Fibroblast of gingiva (primary cell): ENCODE data around the gene ZNF423.
"Not testable (repeated sequence)": the region's sequence is repeated elsewhere in the genome, so short reads cannot be mapped to it uniquely, and the experiment has no call there.

Experiments
- DNase-seq: peaks from one replicate; pipeline ENCODE4 v3.0.0-alpha.2; 2011; ENCODE audit warnings: low read depth

Gene ZNF423

GRCh38 chr16:49855822-49856671 is at the start of gene ZNF423:
TSS of gene ZNF423 (minus strand) at chr16:49856112. CDS start at chr16:49855774, 338 bp downstream.
- no peak for DNase-seq

- no peak for DNase-seq
Measured at GRCh38 chr16:49904348-49905062, 48.6 kb upstream of the ZNF423 start.

DNA sequence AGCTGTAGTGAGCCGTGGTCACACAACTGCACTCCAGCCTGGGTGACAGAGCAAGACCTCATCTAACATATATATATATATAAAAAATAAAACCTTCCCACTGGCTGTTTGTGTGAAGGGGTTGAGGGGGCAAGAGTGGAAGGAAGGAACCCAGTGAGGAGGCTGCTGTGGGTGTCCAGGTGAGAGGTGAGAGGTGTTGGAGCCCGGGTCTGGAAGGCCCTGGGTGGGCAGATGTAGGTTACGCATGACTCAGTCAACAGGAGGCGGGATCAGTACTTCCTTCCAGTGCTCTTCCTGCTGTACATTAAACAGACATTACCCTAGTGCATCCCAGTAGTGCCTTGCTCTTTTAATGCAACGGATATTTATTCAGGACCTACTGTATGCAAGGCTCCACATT is 47.0 kb upstream of the ZNF423 start:
- DNase-seq = no peak

GRCh38 chr16:49901711-49902110 is 45.8 kb upstream of the ZNF423 start:
- no peak for DNase-seq

- no peak for DNase-seq
Measured at GRCh38 chr16:49900875-49901274, 45.0 kb upstream of the ZNF423 start.

GRCh38 chr16:49899991-49900695 is 44.2 kb upstream of the ZNF423 start:
- no peak for DNase-seq

DNA sequence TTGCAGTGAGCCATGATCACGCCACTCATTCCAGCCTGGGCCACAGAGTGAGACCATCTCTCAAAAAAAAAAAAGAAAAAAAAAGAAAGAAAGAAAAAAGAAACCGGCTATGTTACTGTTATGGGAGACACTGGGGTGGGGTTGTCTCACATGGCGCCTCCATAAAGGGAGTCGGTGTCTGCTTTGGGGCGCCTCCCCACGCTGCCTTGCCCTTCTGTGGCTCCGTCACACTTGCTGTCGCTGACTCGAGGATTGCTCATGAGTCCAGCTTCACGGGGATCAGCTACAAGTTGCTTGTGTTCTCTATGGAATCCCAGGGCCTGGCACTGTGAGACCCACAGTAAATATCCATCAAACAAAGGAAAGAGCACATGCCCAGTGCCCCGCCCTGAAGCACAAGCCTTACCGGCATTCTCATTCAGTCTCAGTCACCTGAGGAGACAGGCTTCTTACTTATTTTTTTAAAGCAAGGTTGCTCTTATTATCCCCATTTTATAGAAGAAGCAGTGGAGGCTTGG is 40.6 kb upstream of the ZNF423 start:
- no peak for DNase-seq

DNA sequence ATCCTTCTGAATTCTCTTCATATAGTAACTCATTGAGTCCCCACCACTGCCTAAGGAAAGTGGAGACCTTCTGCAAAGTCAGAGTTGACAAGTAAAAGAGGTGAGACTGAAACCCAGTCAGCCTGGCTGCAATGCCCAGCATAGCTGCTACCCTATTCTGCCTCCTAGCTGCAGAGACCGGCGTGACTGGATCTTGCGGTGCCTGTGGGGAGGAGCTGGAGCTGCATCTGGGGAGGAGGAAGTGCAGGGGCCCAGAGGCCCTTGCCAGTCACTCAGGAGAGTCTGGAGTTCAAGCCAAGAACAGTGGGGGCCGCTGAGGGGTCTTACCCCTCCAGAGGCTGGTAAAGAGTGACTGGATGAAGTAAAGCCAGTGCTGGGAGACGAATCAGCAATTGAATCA is 35.0 kb upstream of the ZNF423 start:
- no peak for DNase-seq

DNA sequence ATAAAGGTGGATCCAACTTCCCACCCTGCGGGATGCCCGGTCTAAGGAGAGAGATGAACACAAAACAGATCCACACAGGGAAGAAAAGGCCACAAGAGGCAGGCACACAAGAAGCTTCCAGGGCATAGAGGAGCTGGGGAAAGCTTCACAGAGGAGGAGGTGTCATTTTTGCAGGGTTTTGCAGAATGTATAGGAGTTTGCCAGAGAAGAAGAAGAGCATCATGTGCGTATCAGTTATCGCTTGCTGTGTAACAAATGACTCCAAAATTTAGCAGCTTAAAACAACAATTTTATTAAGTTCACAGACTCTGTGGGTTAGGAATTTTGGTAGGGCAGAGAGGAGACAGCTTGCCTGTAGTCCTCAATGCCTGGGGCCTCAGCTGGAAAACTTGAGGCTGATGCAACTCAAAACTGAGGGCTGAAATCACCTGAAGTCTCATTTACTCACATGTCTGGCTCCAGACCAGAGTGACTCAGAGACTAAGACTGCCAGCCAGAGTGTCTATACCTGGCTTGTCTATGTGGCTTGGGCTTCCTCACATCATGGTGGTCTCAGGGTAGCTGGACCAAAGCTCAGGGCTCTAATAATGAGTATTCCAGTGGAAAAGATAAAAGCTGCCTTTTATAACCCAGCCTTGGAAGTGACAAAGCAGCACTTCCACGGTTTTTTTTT is 33.9 kb upstream of the ZNF423 start:
- DNase-seq = no peak

DNA sequence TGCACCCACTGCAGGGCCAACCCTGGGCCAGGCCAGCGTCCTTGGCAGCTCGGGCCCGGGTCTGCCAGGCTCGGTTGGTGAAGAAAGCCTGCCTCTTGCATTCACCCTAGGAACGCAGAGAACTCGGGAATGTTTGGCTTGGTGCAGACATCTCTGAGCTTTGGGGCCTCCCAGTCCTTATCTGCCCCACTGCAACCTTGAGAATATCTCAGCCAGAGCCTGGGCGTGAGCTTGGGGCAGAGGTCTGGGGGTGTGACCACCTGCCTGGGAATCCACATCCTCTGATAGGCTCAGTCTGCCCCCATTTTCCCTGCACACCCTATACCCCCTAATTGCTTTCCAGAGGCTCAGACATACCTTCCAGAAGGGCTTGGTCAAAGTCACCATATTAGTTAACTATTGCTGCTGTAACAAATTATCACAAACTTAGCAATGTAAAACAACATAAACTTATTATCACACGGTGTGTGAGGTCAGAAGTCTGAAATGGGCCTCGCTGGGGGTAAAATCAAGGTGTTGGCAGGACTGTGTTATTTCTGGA is 30.7 kb upstream of the ZNF423 start:
- no peak for DNase-seq

GRCh38 chr16:49884033-49885015 is 28.4 kb upstream of the ZNF423 start:
- no peak for DNase-seq

DNA sequence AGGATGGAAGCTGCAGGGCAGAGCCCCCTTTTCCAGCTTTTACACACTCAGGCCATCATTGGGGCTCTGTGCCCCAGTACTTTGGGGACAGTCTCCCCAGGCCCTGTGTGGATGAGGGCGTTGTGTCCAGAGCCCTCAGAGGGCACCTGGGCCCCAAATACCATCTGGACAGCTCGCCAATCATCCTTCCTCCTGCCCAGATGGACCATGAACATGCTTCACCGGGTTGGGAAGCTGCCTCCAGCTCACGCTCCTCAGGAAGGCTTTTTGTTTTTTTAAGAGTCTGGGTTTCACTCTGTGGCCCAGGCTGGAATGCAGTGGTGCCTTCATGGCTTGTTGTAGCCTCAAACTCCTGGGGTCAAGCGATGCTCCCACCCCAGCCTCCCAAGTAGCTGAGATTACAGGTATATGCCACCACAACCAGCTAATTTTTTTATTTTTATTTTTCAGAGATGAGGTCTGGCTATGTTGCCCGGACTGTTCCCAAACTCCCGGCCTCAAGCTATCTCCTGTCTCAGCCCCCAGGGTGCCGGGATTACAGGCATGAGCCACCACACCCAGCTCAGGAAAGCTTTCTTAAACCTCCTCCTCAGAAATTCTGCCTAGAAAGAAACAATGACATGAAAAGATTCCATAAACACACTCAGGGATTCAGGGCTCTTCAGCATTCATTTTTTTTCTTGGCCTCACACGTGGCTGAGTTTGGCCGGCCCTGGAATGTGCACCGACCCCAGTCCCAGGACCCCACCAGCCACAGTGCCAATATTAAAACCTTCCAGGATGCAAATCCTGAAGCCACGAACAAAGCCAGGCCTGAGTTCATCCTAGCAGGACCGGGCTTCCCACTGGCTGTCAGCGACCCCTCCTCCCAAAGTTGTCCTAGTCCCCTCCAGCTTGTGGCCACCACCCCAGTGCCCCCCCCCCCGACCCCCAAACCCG is 27.4 kb upstream of the ZNF423 start:
- no peak for DNase-seq

DNA sequence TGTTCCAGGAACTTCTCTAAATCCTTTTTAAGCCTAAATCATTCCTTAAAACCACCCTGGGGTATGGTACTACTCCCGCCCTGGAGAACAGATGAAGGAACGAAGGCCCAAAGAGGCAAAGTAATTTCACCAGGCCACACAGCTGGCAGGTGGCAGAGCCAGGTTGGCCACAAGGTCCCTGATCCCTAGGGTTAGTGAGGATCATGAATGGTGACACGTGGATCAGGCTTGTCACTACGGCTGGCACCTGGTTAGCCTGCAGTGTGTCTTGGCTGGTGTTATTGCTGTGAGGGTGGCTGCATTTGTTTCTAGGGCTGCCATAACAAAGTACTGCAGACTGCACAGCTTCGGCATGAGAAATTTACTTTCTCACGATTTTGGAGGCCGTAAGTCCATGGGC is 26.0 kb upstream of the ZNF423 start:
- no peak for DNase-seq

GRCh38 chr16:49878540-49878939 is 22.6 kb upstream of the ZNF423 start:
- not testable (repeated sequence) for DNase-seq

- no peak for DNase-seq
Measured at GRCh38 chr16:49876716-49877129, 20.8 kb upstream of the ZNF423 start.

DNA sequence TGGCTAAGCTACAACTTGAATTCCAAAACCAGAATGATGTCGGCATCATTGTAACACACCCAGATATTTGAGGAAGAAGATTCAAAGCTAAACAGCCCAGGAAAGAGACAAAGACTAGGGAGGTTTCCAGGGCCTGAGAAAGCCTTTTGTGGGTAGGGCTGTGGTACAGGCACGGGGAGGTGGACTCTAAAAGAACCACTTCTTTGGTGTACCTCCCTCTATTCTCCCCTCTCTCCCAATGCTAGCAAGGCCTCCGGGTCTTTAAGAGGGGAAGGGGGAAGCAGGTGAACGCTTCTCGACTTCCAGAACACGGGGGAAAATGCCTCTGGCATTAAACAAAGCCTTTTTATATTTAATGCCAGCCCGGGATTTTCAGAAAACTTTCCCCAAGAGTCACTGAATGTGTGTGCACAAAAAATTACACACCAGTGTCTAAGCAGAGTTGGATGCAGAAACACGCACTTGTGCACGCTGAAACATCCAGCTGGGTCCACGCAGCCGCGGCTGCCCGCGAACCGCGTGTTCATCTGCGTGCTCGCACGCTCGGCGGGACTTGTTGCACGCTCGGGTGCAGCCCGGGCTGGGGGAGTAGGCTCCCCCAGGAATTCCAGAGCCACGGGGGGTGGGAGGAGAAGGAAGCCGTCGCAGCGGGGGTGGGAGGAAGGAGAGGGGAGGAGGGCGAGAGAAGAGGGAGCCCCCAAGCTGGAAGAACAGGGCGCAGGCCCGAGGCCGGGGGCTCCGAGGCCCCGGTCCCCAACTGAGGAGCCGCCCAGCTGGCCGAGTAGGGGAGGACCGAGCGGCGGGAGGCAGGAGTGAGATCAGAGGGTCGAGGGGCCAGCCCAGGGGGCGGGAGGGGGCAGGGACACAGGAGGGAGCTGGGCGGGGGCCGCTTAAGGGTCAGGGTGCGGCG is 20.1 kb upstream of the ZNF423 start:
- no peak for DNase-seq

DNA sequence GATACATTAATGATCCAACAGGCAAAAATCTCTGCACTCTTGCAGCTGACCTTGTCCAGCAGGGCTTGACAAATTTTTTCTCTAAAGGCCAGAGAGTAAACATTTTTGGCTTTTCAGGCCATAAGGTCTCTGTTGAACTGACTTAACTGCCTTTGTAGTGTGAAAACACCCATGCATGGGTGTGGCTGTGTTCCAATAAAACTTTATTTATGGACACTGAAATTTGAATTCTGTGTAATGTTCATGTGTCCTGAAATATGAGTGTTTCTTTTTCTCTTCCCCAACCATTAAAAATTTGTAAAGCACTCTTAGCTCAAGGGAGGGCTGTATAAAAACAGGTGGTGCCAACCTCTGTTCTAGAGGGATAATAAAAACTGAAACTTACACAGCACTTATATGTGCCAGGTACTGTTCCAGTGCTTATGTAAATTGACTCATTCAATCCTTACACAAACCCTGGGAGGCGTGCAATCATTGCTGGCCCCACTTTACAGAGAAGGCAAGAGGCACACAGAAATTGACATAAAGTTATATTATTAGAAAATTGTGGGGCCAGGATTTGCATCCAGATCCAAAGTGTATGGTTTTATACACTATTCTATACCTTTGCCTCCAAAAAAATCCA is 18.8 kb upstream of the ZNF423 start:
- no peak for DNase-seq

DNA sequence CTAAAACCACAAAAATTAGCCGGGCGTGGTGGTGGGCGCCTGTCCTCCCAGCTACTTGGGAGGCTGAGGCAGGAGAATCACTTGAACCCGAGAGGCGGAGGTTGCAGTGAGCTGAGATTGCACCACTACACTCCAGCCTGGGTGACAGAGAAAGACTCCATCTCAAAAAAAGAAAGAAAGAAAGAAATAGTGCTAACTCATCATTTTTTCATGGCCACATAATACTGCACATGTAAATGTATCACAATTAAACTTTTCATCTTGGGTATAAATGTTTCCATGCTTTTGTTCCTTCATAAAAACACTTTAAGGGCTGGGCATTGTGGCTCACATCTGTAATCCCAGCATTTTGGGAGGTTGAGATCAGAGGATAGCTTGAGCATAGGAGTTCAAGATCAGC is 15.9 kb upstream of the ZNF423 start:
- not testable (repeated sequence) for DNase-seq
